ENCODE measurements around the gene KLHL2.
"Not testable (repeated sequence)": the region's sequence is repeated elsewhere in the genome, so short reads cannot be mapped to it uniquely, and the experiment has no call there.

Gene KLHL2, protein sequence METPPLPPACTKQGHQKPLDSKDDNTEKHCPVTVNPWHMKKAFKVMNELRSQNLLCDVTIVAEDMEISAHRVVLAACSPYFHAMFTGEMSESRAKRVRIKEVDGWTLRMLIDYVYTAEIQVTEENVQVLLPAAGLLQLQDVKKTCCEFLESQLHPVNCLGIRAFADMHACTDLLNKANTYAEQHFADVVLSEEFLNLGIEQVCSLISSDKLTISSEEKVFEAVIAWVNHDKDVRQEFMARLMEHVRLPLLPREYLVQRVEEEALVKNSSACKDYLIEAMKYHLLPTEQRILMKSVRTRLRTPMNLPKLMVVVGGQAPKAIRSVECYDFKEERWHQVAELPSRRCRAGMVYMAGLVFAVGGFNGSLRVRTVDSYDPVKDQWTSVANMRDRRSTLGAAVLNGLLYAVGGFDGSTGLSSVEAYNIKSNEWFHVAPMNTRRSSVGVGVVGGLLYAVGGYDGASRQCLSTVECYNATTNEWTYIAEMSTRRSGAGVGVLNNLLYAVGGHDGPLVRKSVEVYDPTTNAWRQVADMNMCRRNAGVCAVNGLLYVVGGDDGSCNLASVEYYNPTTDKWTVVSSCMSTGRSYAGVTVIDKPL

DNA sequence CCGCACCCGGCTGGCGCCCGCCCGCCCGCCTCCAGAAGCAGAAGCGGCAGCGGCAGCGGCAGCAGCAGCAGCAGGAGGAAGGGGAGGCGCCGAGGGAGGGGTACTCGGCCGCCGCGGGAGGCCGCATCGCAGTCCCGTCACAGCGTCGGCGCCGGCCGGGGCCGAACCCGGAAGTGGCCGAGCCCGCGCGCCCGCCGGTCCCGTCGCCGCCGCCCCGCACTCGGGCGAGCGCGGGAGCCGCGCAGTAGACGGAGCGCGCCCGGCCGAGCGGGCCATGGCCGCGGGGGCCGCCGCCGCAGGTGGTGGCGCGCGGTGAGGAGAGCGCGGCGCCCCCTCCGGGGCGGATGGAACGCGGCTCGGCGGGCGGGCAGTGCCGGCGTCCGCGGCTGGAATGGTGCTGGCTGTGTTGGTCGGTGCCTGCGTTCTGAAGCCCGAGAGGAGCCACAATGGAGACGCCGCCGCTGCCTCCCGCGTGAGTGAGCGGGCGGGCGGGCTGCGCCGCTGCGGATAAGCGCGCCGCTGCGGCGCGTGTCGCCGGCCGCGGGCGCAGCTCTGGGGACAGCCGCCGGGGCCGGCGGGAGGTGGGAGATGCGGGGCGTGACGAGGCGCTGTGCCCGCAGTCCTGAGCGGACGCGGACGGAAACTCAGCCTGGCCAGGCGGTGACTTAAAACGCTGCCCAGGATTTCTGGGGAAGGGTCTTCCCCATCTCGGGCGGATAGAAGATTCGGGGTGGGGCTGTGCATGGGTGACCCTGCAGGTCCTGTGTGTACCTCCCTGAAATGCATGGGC lies at the start of gene KLHL2:
Gene KLHL2, plus strand, starts transcription at position 131 of the 790 bp plus-strand sequence. Its CDS starts 316 bp downstream, at position 447.
- ATAC-seq: peak; percentile 62

DNA sequence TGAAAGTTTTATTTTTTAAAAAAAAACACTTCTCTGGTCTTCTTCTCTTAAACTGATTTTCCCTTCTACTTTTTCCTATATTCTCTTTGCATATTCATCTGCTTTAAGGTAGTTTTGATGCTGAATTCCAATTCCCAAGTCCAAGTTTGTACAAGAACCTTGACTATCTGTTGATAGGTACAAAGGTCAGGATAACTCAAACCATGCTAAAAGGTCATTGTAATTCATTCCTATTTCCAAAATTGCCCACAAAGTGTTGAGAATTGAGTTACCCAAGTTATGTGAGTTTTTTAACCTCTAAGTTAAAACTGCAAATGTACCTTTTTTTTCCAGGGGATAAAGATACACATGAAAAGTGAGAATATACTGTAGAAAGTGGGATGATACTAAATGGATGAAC lies 48.6 kb upstream of the KLHL2 start:
- ATAC-seq (no peak), DNase-seq (no peak)

More for the DNA sequence above, at the start of gene KLHL2:
- DNase-seq: peak; percentile 76

DNA sequence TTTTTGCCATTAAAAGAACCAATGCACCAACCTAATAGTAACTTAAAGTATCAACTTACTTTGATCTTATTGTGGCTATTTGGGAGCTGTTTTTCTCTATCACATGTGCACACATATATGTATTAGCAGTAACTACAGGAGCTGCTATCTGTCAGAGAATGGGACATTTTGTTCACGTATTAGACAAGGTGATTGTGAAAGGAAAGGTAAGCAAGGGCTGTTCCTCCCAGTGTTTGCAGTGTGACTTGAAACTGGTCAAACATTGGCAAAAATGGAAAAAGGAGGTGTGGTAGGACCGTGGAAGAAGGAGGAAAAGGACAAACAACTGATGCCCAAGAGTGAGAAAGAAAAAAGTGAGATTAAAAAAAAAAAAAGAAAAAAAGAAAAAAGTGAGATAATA lies 43.1 kb upstream of the KLHL2 start:
- DNase-seq (no peak), ATAC-seq (no peak)

DNA sequence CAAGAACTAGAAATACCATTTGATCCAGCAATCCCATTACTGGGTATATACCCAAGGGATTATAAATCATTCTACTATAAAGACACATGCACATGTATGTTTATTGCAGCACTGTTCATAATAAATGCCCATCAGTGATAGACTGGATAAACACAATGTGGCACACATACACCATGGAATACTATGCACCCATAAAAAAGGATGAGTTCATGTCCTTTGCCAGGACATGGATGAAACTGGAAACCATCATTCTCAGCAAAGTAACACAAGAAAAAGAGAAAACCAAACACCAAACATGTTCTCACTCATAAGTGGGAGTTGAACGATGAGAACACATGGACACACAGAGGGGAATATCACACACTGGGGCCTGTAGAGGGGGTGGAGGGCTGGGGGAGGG lies 40.5 kb upstream of the KLHL2 start:
- not testable (repeated sequence) for ATAC-seq

DNA sequence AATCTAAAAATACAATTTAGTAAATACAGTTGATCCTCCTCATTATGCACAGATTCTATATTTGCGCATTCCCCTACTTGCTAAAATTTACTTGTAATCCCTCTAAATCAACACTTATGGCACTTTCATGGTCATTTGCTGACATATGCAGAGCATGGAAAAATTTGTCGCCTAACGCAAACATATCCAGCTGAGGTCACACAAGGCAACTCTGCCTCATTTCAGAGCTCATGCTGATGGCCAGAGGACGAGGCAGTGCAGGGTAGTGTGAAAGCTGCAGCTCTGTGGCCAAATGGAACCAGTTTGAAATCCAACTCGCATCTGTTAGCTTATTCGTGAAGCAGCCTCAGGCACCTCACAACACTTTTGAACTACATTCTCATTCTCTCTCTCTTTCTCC lies 39.7 kb upstream of the KLHL2 start:
- ATAC-seq: no peak
- no peak for DNase-seq

More for the DNA sequence above, 40.5 kb upstream of the KLHL2 start:
- not testable (repeated sequence) for DNase-seq

DNA sequence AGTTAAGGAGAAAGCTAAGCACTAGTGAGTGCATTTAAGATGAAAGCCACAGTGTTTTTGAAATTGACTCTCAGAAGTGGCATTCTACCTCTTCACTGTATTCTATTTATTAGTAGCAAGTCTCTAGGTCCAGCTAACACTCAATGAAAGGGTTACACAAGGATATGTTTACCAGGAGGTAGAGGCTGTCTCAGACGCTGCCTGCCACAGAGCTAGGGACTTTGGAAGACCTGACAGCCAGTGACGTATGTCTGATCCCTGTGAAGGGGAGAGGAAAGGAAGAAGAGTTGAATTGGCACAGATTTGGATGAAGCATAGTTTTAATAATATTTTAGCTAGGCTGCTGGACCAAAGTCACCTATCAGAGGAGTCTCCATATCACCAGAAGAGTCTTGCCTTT lies 36.5 kb upstream of the KLHL2 start:
- ATAC-seq: no peak
- DNase-seq: no peak

DNA sequence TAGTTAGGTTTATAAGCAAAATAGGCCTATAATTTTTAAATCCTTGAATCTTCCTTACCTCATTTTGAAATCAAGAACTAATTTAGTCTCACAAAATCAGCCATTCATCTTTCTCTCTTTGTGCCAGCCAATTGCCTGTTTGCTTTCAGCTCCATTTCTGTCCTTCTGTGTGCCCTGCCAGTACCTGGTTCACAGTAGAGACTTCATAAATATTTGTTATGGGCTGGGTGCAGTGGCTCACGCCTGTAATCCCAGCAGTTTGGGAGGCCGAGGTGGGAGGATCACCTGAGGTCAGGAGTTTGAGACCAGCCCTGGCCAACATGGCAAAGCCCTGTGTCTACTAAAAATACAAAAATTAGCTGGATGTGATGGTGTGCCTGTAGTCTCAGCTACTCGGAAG lies 31.9 kb upstream of the KLHL2 start:
- not testable (repeated sequence) for ATAC-seq, DNase-seq

DNA sequence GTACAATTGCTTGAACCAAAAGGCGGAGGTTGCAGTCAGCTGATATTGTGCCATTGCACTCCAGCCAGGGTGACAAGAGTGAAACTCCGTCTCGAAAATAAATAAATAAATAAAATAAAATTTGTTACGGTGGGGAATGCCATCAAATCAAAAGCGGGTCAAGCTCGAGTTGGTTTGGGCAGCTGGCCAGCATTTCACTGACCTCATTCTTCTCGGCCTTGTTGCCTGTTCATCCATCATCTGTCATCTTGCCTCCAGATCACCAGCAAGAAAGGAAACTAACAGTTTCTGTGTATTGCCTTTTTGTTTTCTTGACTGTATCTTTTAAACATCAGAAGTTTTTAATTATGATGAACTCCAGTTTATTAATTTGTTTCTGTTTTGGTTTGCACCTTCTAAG lies 31.5 kb upstream of the KLHL2 start:
- no peak for ATAC-seq
- no peak for DNase-seq

DNA sequence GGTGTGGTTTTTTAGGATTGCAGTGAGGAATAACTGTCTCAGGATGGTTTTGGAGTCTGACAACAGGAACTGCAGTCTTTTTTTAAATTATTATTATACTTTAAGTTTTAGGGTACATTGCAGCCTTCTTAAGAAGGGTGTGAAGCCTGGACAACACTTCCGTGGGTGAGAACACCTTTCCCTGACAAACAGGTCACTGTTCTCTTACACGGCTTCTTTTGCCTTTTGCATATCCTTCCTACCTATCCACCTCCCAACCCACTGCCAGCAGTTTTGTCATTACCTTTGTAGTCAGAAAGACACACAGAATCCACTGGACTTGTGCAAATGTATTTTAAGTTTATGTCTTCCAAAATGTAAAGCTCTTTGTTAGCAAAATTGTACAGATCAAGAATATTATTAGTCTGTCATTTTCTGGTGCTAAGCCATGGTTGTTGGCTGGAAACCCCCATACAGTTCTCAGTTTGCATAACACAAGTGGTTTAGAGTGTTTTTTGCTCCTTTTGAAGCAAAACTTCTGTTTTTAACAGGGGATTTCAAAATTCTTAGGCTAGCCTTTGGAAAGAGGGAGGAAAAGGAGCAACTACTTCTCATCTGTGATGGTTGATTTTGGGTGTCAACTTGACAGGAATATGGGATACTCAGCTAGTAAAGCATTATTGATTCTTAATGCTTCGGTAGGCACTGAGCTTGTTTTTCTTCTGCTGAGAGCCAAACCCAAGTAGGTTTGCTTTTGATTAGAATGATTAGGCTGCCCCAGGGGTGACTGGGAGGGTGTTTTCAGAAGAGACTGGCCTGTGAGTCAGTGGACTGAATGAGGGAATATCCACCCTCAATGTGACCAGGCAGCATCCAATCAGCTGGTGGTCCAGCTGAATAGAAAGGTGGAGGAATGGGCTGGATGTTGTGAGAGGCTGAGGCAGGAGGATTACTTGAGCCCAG lies 29.4 kb upstream of the KLHL2 start:
- ATAC-seq (no peak), DNase-seq (no peak)

DNA sequence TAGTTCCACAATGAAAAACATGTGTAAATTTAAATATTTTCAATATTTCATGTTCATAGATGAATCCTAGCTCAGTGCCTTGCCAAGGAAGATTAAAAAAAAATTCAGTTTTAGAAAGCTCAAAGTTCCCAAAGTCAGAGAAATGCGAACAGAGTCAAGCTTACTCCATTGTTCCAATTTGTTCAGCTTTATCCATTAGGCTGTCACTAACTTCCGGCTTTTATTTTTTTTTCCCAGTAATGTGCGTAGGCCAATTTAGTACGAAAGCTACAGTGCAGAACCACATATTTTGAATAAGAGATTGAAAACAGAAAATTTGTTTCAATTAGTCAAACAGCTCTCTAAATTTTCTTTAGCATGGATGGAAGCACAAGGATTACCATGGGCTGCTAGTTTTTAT lies 23.1 kb upstream of the KLHL2 start:
- ATAC-seq (no peak), DNase-seq (no peak)

DNA sequence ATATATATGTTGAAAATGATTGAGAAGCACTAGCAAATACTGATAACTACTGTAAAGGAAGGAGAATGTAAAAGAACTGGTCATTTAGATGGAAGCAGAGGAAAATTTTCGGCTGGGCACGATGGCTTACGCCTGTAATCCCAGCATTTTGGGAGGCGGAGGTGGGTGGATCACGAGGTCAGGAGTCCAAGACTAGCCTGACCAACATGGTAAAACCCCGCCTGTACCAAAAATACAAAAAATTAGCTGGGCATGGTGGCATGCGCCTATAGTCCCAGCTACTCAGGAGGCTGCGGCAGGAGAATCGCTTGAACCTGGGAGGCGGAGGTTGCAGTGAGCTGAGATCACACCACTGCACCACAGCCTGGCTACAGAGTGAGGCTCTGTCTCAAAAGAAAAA lies 22.4 kb upstream of the KLHL2 start:
- not testable (repeated sequence) for DNase-seq, ATAC-seq

DNA sequence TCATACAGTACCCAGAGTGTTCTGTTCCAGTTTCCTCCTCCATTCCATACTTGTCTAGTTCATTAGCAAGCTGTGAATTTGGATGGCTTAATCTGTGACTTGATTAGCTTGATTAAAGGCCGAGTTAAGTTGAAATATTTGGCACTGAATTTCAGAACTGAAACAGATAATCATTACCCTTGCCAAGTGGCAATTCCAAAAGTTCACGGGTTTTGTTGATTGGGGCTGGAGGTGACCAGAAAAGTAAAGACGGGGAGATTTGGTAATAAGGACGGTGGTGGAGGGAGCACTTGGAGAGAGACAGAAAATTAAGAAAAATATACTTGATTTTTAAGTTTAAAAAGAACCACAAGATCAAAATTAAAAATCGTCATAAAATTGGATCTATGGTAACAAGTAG lies 21.9 kb upstream of the KLHL2 start:
- ATAC-seq: no peak
- no peak for DNase-seq

DNA sequence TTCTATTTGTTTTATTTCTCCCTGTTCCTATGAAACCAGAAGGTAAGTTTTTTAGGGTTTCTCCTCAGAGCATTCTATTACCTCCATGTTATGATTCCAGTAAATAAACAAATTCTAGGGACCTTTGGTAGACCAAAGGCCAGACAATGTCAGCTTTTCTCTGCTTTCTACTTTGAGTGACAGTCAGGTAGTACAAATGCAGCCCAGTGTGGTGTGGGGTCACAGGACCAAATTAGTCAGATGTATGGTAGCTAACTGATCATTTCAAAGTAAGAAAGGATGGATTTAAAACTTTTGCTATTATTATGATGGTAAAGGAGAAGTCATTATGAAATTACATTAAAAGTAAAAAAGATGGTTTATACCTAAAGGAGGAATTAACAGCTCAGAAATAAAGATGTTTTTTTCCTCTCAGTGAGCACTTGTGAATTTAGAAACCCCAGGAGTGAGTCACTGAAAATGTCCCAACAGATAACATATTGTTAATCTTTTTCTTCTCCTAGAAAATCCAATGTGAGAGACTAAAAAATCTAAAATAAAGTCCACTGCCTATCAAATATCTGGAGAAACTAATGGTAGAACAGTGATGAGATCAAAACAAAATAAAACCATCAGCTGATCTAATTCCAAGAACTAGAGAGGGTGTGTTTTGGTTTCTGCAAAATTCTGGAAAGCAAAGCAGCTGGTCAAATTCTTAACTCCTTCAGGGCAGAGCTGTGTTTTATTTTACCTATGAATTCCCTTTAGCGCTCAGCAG lies 16.6 kb upstream of the KLHL2 start:
- DNase-seq (peak; percentile 19), ATAC-seq (peak; percentile 89)

DNA sequence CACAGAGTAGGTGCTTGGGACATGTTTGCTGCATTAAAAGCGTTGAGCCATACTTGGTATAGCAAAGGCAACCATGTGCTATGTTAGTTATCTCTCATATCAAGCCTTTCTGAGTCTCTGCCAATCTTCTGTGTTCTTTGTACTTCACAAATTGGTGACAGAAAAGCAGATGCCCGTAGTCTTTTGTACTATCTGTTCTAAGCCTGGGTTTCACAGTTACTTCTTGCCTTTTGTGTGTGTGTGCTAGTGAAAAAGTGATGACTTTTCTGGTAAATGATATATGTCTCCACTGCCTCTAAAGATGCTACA lies 16.1 kb upstream of the KLHL2 start:
- ATAC-seq: no peak

DNA sequence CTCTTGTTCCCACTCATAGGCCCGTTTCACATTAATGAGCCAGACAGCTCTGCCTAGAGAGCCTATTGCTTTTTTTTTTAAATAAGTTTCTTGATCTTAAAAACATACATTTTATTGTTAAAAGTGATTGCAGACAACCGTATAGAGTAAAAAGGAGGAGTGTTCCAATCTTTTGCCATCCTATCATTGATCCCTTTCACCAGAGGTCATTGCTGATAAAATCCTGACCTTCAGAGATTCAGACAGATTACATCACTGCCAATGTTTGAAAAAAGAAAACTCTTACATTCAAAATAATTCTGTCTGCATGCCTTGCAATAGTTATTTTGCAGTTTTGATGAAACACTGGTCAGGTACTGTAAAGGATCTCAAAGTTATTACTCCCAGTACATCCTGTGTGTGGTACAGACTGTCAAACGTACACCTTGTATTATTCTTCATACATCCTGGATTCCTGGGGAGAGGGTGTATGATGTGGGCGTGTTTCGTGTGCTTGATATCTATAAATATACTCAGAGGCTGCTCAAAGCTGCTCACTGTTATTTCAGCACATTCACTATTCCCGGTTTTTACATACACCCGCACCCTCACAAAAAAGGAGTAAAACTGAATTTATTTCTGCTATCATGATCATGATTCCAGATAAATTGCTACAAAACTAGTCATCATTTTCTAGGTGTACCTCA lies 15.4 kb upstream of the KLHL2 start:
- ATAC-seq (no peak), DNase-seq (no peak)

More for the DNA sequence above, 16.1 kb upstream of the KLHL2 start:
- no peak for DNase-seq

DNA sequence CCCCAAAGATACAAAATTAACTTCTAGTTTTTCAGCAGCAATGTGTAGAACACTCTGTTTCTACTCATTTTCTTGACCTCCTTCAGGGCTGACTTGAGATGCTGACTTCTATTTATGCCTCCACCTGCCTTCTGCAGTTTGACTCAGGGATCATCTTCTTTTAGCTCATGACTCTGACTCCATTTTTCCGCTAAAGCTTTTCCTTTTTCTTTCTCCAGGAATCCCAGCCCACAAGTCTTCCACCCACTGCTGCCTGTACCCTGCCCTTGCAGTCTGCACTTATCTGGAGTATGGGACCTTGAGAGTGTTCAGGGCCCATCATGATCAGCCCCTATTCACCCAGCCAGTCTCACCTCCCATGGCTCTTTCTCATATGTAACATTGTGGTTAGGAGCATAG lies 14.9 kb upstream of the KLHL2 start:
- ATAC-seq: peak; percentile 29
- no peak for DNase-seq

DNA sequence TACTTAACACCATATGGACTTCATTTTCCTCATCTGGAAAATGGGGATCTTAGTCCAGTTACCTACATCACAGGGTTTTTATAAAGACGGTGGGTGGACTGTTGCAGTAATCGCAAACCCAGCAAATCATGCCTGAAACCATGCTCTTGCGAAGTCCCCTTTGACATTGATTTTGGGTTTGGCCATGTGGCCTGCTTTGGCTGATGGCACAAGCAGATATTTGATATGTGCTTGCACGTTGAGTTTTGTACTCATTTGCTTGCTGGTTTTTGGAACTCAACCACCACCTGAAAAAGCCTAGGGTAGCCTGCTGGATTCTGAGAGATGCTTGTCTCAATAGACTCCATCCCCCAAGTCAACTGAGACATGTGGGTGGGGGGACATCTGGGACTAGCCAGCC lies 14.4 kb upstream of the KLHL2 start:
- ATAC-seq (no peak), DNase-seq (no peak)

DNA sequence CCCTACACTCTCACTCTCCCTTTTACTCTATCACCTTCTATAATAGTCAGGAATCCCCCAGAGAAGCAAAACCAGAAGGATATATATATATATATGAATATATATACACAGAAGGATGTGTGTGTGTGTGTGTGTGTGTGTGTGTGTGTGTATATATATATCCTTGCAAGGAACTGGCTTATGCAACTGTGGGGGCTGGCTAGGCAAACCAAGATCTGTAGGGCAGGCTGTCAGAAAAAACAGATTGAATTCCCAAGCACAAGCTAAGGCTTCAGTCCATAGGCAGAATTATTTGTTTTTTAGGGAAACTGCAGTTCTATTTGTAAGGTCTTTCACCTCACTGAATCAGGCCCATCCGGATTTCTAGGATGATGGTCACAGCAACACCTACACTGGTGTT lies 13.0 kb upstream of the KLHL2 start:
- ATAC-seq: no peak
- no peak for DNase-seq

DNA sequence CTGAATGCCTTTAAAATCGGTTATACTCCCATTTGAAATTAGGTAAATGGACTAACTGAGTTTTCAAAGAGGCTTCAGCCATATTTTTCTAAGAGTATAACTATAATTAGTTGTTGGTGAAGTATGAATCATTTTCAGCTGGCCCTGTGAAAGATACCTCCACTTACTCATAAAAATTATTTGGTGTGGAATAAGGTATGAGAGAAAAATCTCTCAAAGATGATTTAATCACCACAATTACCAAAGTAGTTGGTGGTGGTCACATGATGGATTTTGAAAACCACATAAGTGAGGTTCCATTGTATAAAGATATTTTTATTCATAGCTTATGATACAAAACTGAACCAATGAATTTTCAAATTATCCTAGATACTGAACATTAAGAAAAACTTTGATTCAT lies 9.0 kb upstream of the KLHL2 start:
- ATAC-seq: peak; percentile 83
- DNase-seq: no peak

DNA sequence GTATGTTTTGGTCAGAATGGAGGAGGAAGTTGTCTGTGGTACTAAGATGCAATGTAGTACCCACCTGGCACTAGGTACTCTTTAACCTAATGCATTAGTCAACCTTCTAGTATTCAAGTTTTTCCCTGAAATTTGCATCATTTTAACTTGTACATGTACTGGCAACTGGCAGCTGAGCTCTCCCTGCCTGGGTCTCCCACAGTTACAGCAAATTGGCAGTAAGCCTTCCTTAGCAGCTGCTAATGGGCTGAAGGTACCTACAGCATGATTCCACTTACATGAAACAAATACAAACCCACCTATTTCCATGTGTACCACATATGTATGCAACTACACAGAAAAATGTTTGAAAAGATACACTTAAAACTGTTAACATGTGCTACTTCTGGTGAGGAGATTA lies 8.1 kb upstream of the KLHL2 start:
- no peak for ATAC-seq

DNA sequence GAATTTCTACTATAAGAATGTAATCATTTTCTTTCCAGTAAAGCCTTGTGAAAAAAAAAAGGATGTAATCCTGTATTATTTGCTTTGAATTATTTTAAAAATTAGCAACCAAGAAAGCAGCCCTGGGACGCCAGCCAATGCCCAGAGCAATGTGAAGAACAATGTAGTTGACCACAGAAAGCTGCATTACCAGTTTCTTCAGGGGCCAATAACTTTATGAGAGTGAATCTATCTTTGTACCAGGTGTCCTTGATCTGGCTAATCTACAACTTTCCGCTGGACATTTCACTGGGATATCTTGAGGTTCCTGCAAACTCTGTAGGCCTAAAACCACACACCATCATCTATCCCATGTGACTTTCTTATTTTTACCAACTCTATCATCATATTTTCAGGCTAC lies 7.6 kb upstream of the KLHL2 start:
- DNase-seq (no peak), ATAC-seq (no peak)

More for the DNA sequence above, 8.1 kb upstream of the KLHL2 start:
- DNase-seq: no peak

All from stimulated activated naive CD8-positive, alpha-beta T cell treated with anti-CD3 and anti-CD28 coated beads, Interleukin-15, Interleukin-2, amounts not matched to agents 100 U/mL and 50 U/mL, for 24 hours (primary cell).